Left ventricle myocardium inferior (tissue), 1 donor: ENCODE measurements around the gene PLXNB2. TPM values are rescaled to one million over a fixed set of nuclear protein-coding genes. Genes with fewer than 3 reads are reported as not detected.

ENCODE experiments used
- DNase-seq: peaks from one replicate; pipeline ENCODE4 v3.0.0-alpha.2; 2020
- H3K27ac ChIP-seq: fragments of 200-600 bp; replicated peaks from 2 replicates; pipeline ENCODE4 v1.8.0; 2021
- H3K27me3 ChIP-seq: fragments of 200-600 bp; 2 replicates; pipeline ENCODE4 v1.8.0; 2021; ENCODE audit warnings: low read depth
- H3K36me3 ChIP-seq: fragments of 200-600 bp; 2 replicates; pipeline ENCODE4 v1.8.0; 2021
- H3K4me1 ChIP-seq: fragments of 200-600 bp; 2 replicates; pipeline ENCODE4 v1.8.0; 2021
- H3K4me3 ChIP-seq: fragments of 200-600 bp; 2 replicates; pipeline ENCODE4 v1.8.0; 2021; ENCODE audit warnings: mild to moderate bottlenecking, moderate library complexity
- H3K9me3 ChIP-seq: fragments of 200-600 bp; replicated peaks from 2 replicates; pipeline ENCODE4 v1.8.0; 2021
- intact Hi-C: fragments of 100-400 bp; cut with micrococcal nuclease; formaldehyde crosslinking; loops from one replicate; pipeline ENCODE4 v1.11.0; 2022
- total RNA-seq: library from RNA; stranded (reverse); fragmentation: NEBNext Ultra II Directional; extraction: Animal tissue kit (Norgen Biotek cat#: 25700); gene quantifications from one replicate; pipeline ENCODE4 v1.2.1, GENCODE V29; 2021
- TF ChIP-seq, protein P1 (sequence below): fragments of 200-600 bp; IDR thresholded peaks from 2 replicates; pipeline ENCODE4 v1.8.0; 2021; ENCODE audit warnings: antibody characterized with exemption, mild to moderate bottlenecking, borderline replicate concordance
- donor health status: DM: no; HTN: yes; CAD: no; lungs with severe emphysema.

Gene PLXNB2
- total RNA-seq, 1 donor from 2014 or later = 50.2 TPM

DNA sequence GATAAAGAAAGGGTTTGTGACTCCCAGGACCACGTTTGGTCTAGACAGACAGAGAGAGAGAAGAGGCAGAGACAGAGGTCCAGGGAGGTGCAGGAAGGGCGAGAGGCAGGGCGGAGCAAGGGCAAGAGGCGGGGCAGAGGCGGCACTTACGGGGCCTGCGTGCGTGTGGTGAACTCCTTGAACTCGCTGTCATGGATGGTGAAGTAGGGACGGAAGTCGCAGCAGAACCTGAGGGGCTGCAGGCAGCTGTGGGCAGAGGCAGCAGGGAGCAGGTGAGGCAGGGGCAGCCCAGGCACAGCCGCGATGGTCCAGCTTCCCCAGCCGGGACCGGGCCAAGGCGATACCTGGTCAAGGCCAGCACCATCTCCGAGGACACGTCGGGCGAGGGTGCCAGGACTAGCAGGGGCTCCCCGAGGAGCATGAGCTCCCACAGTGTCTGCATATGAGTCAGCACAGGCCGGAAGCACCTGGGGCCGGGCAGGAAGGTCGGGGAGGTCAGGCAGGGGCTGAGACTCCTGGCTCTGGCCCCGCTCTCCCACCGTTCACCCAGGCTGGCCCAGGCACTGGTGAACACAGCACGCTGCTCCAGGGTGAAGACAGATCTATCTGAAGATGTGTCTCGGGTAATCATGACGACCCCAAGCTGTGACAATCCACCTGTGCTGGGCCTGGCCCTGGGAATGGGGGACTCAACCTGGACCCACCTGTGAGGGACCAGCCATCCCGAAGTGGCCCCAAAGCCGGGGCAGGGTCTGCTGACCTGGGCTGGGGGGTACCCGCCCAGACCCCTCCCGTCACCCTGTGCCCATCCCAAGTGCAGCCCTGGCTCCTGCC is 7.2 kb upstream of the PLXNB2 start:
- Histone ChIP-seq H3K27ac (no peak overlapping the region), H3K9me3 (no peaks in the 10 kb centered on the region), H3K27me3 (no peaks in the 10 kb centered on the region), H3K4me3 (peak overlapping the region; percentile 30), H3K36me3 (no peaks in the 10 kb centered on the region), H3K4me1 (peaks cover 15% of the 10 kb centered on the region)
- TF ChIP-seq, protein P1, sequence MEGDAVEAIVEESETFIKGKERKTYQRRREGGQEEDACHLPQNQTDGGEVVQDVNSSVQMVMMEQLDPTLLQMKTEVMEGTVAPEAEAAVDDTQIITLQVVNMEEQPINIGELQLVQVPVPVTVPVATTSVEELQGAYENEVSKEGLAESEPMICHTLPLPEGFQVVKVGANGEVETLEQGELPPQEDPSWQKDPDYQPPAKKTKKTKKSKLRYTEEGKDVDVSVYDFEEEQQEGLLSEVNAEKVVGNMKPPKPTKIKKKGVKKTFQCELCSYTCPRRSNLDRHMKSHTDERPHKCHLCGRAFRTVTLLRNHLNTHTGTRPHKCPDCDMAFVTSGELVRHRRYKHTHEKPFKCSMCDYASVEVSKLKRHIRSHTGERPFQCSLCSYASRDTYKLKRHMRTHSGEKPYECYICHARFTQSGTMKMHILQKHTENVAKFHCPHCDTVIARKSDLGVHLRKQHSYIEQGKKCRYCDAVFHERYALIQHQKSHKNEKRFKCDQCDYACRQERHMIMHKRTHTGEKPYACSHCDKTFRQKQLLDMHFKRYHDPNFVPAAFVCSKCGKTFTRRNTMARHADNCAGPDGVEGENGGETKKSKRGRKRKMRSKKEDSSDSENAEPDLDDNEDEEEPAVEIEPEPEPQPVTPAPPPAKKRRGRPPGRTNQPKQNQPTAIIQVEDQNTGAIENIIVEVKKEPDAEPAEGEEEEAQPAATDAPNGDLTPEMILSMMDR = no peak
- DNase-seq = peak; percentile 50
- intact Hi-C loops = no loop called here

DNA sequence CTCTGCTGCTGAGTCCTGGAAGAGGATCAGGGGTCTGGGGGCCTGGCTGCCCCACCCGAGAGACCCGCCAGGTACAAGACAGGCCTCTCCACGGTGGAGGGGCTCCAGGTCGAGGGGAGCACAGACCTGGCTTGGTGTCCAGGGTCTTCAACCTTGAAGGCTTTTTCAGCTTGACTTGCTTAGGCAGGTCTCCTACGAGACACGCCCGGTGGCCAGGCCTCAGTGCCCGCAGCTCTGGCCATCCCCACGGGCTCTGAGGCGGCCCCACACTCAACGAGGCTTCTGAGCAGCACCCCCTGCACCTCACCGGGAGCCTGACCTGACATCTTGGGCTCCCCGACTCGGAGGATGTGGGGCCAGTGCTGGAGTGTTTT is 6.6 kb upstream of the PLXNB2 start:
- peak overlapping the region; percentile 30 for H3K4me3 ChIP-seq
- peaks cover 21% of the 10 kb centered on the region for H3K4me1 ChIP-seq
- no peak for DNase-seq
- intact Hi-C loops = no loop called here
- H3K27me3 ChIP-seq = no peaks in the 10 kb centered on the region
- H3K27ac ChIP-seq = no peak overlapping the region
- no peaks in the 10 kb centered on the region for H3K36me3 ChIP-seq
- TF ChIP-seq, protein P1 = no peak
- H3K9me3 ChIP-seq = no peaks in the 10 kb centered on the region

- TF ChIP-seq, protein P1 = no peak
- H3K36me3 ChIP-seq = no peaks in the 10 kb centered on the region
- no peak overlapping the region for H3K27ac ChIP-seq
- H3K4me1 ChIP-seq = peaks cover 25% of the 10 kb centered on the region
- intact Hi-C loops = no loop called here
- H3K4me3 ChIP-seq = no peak overlapping the region
- DNase-seq = no peak
- no peaks in the 10 kb centered on the region for H3K27me3 ChIP-seq
- H3K9me3 ChIP-seq = no peaks in the 10 kb centered on the region
These were observed 6.2 kb upstream of the PLXNB2 start for GRCh38 chr22:50313600-50313999.

- Histone ChIP-seq H3K4me1 (peaks cover 31% of the 10 kb centered on the region), H3K27me3 (no peaks in the 10 kb centered on the region), H3K27ac (no peak overlapping the region), H3K36me3 (no peaks in the 10 kb centered on the region), H3K9me3 (no peaks in the 10 kb centered on the region), H3K4me3 (no peak overlapping the region)
- intact Hi-C loops = no loop called here
- no peak for DNase-seq
- TF ChIP-seq, protein P1 = no peak
These were observed 5.6 kb upstream of the PLXNB2 start for GRCh38 chr22:50313021-50313420.

DNA sequence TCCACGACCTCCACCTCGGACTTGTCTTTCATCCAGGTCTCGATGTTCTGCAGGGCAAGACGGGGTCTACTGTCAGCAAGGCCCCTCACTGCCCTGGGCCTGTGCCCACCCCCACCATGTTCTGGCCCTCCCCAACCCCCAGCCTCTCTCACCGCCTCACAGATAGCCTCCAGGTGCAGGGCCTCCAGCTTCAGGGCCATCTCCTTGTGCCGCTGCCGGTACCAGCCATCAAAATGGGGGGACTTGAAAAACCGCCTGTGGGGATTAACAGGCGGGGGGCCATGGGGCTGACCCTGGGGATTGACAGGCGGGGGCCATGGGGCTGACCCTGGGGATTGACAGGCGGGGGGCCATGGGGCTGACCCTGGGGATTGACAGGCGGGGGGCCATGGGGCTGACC is 4.9 kb upstream of the PLXNB2 start:
- Histone ChIP-seq H3K4me1 (peaks cover 35% of the 10 kb centered on the region), H3K9me3 (no peaks in the 10 kb centered on the region), H3K36me3 (no peaks in the 10 kb centered on the region), H3K4me3 (no peak overlapping the region), H3K27ac (no peak overlapping the region), H3K27me3 (no peaks in the 10 kb centered on the region)
- DNase-seq = no peak
- TF ChIP-seq, protein P1 = no peak
- intact Hi-C loops = no loop called here
